GM12874 (cell line): ENCODE measurements around the gene MGLL.

Source experiments
- TF ChIP-seq, protein P1 (sequence below): IDR thresholded peaks from 2 replicates; pipeline ENCODE4 v1.5.1; 2011; ENCODE audit warnings: low read depth, mild to moderate bottlenecking, control low read depth, low read length, moderate library complexity; ENCODE audit not compliant: insufficient read depth

The MGLL gene

DNA sequence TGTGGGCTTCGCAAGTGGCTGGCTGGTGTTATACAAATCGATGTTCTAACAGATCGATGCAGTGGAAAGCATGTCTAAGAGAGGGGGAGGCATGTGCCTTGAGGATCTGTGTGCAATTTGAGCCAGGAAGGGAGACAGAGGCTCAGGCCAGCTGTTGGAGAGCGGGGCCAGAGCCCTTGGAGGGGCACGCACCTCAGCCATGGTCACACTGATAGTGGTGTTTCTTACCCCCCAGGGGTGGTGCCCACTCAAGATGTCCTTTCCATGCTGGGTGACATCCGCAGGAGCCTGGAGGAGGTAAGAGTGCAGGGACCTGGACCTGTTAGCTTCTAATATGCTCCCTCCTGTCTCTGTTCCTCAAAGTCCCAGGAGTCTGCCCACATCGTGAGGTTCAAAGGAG is 153.4 kb downstream of the MGLL start:
- TF ChIP-seq, protein P1, sequence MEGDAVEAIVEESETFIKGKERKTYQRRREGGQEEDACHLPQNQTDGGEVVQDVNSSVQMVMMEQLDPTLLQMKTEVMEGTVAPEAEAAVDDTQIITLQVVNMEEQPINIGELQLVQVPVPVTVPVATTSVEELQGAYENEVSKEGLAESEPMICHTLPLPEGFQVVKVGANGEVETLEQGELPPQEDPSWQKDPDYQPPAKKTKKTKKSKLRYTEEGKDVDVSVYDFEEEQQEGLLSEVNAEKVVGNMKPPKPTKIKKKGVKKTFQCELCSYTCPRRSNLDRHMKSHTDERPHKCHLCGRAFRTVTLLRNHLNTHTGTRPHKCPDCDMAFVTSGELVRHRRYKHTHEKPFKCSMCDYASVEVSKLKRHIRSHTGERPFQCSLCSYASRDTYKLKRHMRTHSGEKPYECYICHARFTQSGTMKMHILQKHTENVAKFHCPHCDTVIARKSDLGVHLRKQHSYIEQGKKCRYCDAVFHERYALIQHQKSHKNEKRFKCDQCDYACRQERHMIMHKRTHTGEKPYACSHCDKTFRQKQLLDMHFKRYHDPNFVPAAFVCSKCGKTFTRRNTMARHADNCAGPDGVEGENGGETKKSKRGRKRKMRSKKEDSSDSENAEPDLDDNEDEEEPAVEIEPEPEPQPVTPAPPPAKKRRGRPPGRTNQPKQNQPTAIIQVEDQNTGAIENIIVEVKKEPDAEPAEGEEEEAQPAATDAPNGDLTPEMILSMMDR, result no peak

DNA sequence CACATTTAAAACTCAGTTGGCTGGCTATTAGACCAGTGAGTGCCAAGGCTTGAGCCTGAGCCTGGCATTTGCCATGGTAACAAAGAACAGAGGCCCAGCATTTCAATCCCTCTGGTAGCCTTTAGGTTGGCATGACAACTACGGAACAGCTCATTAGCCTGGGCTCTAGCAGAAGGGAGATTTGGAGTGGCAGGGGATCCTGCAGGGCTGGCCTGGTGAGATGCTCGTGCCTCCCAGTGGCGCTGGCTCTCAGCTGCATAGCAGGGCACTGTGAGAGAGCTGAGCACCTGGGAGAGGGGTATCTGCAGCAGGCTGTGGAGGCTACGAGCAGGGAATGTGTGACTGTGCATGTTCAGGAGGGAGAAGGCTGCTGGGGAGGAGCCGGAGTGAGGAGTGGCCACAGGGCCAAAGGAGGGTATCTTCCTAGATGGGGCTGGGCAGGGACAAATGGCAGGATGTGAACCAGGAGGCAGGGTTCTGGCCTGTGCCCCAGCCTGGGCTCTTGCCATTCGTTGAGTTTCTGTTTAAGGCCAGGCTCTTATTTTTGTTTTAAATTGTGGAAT is 155.1 kb downstream of the MGLL start:
- TF ChIP-seq, protein P1, result no peak

DNA sequence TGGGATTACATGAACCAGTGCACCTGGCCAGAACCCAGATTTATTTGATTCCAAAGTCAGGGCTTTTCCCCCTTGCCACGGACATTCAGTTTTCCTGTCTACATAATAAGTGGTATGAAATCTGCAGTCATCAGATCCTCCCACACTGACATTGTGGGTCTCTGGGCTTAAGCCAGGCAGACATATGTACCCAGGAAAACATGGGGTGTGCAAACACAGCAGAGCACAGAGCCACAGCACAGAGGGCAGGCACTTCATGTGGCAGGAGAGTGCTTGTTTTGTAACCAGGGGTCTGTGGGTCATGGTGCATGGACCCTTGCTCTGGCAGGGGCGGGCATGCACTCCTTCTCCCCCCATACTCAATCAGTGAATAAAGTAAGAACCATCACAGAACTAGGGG is 155.6 kb downstream of the MGLL start:
- TF ChIP-seq, protein P1, result no peak

DNA sequence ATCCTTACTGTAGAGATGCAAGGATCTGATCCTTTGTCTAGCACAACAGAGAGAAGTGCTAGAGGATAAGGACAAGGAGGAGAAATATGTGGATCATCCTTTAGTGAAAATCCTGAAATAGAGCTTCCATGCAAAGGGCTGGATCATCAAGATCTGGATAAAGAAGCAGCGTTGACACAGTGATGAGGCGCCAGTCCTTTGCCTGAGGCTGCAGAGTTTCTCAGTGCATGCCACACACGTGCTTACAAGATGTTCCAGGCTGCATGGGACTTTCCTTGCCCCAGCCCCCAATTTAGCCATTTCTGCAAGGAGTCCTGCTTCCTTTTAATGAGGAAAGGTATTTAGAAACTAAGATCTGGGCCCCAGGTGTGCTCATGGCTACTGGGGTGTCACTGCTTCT is 156.7 kb downstream of the MGLL start:
- TF ChIP-seq, protein P1, result no peak

DNA sequence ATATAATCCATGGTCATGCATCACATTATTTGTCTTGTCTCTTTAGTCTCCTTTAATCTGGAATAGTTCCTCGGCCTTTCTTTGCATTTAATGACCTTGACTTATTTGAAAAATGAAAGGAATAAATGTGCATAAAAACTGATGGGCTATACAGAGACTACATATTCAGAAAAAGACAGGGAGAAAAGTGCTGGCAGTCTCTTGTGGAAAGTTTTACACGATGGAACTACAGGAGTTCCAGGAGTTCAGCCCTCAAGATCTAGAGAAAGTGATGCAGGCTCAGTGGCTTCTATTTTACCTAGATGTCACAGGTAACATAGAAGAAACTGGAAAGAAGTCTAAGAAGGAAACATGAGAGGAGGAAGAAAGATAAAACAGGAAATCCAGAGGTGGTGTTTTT is 157.2 kb downstream of the MGLL start:
- TF ChIP-seq, protein P1, result no peak

DNA sequence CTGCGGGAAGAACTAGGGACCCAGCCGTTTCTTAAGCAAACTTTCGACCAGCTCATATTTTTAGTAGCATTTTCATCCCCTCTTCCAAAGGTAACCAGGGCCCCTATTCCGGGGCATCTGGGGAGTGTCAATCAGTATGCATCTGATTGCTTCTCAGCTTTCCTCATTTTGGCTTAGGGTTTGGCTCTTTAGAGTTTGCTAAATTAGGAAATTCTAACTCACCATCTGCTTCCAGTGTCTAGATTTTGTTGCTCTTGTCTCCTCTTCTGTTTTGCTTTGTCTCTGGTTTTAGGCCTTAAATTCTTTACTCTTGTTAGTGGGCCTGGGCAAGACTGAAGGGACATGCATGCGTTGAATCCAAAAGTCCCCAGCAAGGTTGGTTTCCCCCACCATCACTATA is 159.2 kb downstream of the MGLL start:
- TF ChIP-seq, protein P1, result no peak

DNA sequence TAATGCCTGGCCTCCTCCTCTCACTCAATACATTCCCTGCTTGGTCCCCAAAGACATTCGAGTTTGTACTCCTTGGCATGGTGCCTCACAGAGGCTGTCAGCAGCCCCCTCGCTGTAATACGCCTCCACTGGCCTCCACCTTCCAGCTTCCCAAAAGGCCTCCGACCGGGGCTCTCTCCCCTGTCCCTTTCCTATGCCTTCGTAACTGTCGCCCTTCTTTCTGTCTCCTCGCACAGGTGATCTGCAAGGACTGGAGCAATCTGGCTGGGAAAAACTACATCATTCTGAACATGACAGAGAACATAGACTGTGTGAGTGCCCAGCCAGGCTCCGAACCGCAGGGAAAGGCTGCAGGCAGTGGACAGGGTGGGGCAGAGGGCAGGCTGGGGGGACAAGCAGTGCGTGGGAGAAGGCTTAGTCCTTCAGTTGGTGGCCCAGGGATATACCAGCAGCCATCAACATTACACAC is 160.3 kb downstream of the MGLL start:
- TF ChIP-seq, protein P1, result no peak
